GM21381 (cell line): Measurements from ENCODE around the gene ZNF454.

Experiments used
- ATAC-seq: cut with Tn5 transposase; IDR thresholded peaks from one replicate; pipeline ENCODE4 v1.9.1; 2021; ENCODE audit warnings: mild to moderate bottlenecking, moderate library complexity; ENCODE audit not compliant: unreplicated experiment

Gene ZNF454

GRCh38 chr5:178940569-178941360, at the start of gene ZNF454:
Gene ZNF454, plus strand, starts transcription at chr5:178941198. Its CDS starts 1,594 bp downstream, at chr5:178942792.
- ATAC-seq = no peak

DNA sequence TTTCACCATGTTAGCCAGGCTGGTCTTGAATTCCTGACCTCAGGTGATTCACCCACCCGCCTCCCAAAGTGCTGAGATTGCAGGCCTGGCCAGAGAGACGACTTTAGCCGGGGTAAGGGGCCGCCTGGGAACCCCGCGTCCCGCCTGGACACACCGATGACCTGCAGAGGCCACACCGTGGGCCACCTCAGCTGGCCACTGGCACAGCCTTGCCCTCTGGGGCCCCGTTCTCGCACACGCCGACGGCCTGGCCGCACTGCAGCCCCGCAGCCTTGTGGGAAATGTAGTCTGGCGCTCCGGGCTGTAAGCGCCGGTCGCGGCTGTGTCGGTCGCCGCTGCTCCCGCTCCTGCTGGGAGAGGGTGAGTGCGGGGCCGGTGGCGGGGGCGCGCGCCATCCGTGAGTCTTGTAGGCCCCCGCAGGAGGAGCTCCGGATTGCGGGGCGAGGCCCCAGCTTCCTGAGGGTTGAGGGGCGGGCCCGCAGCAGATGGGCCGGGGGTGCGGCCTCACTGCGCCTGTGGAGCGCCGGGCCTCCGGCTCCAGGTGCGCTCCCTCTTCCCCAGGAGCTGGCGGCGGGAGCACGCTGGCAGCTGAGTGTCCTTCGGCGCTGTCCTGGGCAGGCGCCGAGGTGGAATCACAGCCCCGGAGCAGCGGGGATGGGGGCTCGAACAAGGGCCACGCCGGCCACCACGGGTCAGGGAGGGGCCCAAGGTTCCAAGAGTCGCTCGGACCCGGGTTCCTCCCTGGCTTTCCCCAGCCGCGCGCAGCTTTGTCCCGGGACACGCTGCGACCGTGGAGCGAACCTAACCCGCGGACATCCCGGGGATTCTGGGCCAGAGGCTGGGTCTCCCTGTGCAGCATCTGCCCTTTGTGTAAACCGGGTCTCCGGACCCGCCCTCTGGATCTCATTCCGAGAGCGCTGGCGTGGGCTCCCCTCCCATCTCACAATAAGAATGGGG, 45.1 kb upstream of the ZNF454 start, which contains the start of gene ZFP2:
TSS of gene ZFP2 (plus strand) at position 299 of the 957 bp plus-strand sequence. CDS start 35,401 bp downstream, outside the sequence.
- ATAC-seq = no peak

GRCh38 chr5:178899289-178899688, 41.7 kb upstream of the ZNF454 start:
- no peak for ATAC-seq

DNA sequence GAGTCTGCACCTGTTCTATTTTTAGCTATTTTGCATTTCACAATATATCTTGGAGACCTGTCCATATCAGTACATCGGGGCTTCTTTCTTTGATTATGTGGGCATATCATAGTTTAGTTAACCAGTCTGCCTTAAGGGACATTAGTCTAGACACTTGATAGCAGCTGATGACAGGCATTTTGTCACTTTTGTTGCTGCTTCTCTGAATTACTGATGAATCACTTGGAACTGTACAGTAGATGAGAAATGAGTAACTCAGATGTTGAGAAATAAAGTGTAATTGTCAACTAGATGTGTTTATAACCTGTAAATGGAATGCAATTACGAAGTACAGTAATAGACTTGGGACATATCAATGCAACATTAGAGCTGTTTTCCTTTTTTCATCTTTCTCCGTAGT, 38.1 kb upstream of the ZNF454 start:
- no peak for ATAC-seq

DNA sequence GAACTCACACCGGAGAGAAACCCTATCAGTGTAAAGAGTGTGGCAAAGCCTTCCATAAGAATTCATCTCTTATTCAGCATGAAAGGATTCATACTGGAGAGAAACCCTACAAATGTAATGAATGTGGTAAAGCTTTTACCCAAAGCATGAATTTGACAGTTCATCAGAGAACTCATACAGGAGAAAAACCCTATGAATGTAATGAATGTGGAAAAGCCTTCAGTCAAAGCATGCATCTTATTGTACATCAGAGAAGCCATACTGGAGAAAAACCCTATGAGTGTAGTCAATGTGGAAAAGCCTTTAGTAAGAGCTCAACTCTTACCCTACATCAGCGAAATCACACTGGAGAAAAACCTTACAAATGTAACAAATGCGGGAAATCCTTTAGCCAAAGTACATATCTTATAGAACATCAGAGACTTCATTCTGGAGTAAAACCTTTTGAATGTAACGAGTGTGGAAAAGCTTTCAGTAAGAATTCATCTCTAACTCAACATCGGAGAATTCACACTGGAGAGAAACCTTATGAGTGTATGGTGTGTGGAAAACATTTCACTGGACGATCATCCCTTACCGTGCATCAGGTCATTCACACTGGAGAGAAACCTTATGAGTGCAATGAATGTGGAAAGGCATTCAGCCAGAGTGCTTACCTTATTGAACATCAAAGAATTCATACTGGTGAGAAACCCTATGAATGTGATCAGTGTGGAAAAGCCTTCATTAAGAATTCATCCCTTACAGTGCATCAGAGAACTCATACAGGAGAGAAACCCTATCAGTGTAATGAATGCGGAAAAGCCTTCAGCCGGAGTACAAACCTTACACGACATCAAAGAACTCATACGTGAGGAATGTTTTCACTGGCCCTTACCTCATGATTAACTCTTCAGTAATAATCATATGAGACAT, 8.9 kb upstream of the ZNF454 start:
- no peak for ATAC-seq

DNA sequence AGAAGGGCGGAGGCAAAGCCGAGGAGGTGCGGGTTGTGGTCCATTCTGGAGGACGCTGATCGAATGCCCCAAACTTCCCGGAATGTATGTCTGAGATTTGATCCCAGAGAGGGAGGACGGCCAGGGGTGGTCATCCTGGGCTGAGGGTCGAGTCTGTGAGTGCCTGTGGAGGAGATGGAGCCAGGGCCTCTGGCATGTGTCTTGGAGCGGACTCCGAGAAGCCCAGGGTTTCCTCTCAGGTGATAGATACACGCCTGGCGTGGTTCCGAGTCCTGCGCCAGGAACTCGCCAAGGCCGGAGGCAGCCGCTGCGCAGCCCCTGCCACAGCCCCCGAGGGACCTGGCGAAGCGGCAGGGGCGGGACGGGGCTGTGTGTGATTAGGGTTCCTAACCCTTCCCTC, 363 bp downstream of the ZNF454 start:
- ATAC-seq = no peak

- ATAC-seq = no peak
These were observed 24.6 kb downstream of the ZNF454 start for GRCh38 chr5:178965465-178966055.

DNA sequence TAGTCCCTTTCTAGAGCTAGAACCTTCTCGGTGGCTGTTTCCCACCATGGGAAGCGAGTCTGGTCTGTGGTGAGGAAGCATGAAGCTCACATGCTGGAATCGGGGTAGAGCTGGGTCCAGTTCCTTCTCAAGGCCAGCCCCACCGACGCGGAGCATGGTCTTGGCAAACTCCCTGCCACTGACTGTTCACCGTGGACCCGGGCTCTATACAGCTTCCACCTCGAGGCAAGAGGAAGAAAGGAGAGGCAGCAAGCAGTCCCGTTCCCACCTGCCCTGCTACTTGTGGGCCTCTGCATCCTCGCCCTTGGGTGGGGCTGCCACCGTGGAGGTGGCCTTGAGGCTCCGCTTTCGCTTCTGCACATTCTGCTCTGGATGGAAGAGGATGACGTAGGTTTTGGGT, 40.4 kb downstream of the ZNF454 start:
- ATAC-seq = no peak

- ATAC-seq = no peak
These were observed 41.9 kb downstream of the ZNF454 start for GRCh38 chr5:178982941-178983340.

DNA sequence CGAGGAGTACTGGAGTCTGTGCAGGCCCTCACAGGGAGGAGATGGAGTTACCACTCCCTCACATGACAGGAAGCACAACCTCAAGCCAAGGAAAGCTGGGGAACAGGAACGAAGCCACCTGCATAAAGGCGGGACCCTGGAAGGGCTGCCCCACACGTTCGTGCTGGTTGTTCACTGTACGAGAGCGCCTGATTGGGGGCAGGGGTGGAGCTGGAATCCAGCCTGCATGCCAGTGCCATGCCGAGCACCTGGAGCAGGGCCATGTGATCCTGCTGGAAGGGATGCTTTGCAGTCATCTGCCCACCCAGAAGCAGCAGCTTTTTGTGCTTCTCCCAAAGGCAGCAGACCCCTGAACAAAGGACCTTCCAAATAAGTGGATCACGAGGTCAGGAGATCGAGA, 42.7 kb downstream of the ZNF454 start:
- ATAC-seq = no peak

- ATAC-seq = no peak
These were observed 43.4 kb downstream of the ZNF454 start for GRCh38 chr5:178984145-178985072.

- no peak for ATAC-seq
These were observed 45.4 kb downstream of the ZNF454 start for GRCh38 chr5:178986326-178986960.

- no peak for ATAC-seq
These were observed 47.6 kb downstream of the ZNF454 start for GRCh38 chr5:178988436-178989220.

DNA sequence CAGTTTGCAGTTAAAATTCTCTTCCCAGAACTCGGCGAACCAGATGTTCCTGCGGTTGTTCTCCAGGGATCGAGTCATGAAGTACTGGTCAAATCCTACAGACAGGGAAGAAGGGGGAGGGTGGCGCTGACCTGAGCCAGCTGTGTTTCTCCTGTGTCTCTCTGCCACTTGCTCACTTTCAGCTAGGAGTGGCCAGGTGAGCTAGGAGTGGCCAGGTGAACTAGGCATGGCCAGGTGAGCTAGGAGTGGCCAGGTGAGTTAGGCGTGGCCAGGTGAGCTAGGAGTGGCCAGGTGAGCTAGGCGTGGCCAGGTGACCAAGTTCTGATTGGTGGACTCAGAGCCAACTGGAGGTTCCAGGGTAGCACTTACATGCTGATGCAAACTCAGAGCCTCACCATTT, 48.3 kb downstream of the ZNF454 start:
- ATAC-seq = no peak

GRCh38 chr5:178990491-178990890, 49.5 kb downstream of the ZNF454 start:
- ATAC-seq = no peak

DNA sequence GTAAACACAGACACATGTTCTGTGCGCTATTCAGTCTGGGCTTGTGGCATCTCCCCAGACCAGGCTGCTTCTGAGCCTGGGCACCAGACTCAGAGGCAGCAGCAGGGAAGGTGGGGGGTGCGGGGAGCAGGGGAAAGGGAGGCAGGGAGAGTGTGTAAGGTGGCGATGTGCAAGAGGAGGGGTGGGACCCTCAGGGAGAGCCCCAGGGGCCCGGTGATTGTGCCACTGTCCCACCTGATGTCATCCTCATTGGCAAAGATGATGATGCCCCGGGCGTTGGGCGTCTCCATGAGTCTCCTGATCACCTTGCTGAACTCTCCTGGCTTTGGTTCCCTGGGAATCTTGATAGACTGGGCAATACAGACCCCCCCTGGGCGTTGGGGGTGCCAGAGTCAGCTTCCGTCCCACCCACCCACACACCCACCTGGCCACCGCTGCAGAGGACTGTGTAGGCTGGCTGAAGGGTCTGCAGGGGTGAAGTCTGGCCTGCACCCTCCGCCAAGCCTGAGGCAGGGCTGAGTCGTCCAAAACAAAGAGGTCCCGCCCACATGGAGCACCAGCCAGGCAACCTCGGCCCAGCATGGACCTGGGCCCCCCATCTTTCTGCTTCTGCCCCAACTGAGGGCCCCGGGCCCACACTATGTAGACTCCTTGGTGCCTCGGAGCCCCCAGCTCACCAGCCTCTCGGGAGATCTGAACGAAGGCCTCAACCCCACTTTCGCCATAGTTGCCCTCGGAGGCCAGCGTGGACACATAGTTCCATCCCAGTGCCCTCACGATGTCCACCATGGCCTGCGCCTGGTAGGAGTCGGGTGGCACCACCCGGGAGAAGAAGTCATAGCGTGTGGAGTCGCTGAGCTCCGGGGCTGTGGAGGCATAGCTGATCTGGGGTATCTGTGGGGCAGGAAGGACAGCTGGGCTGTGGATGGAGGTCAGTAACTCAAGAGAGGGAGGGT, 50.5 kb downstream of the ZNF454 start:
- no peak for ATAC-seq
